Fibroblast of skin of left biceps (primary cell): ENCODE measurements around the gene CEP131.

Experiments used
- DNase-seq, 2 experiments: peaks; one replicate each; pipeline ENCODE4 v3.0.0-alpha.2; 2013; ENCODE audit warnings: low read depth in 2 of 2

The CEP131 gene

DNA sequence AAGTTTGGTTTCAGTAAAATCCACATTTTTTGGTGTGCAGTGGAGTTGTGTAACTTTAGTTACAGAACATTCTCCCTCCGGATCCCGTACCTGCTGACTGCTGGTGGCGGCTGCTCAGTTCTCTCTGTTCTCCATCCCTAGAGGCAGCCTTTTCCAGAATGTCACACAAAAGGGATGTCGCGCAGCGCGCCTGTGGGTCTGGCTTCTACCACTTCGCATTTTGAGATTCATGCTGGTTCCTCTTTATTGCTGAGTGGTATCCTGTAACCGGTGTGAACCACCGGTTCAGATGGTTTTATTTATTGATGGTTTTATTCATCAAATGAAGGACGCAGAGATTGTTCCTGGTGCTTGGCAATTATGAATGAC lies 981 bp upstream of the CEP131 start:
- DNase-seq = no peak

DNA sequence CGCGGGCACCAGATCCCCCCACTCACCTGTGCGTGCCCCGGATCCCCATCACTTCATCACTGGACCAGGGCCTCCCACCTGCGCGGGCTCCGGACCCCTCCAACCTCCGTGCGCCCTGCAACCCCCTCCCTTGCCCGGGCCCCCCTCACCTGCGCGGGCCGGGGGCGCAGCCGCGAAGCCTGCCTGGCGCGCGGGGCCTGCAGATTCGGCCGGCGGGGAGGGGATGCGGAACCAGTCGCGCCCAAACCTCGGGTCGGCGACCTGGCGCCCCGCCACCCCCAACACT lies 202 bp downstream of the CEP131 start:
- no peak for DNase-seq

DNA sequence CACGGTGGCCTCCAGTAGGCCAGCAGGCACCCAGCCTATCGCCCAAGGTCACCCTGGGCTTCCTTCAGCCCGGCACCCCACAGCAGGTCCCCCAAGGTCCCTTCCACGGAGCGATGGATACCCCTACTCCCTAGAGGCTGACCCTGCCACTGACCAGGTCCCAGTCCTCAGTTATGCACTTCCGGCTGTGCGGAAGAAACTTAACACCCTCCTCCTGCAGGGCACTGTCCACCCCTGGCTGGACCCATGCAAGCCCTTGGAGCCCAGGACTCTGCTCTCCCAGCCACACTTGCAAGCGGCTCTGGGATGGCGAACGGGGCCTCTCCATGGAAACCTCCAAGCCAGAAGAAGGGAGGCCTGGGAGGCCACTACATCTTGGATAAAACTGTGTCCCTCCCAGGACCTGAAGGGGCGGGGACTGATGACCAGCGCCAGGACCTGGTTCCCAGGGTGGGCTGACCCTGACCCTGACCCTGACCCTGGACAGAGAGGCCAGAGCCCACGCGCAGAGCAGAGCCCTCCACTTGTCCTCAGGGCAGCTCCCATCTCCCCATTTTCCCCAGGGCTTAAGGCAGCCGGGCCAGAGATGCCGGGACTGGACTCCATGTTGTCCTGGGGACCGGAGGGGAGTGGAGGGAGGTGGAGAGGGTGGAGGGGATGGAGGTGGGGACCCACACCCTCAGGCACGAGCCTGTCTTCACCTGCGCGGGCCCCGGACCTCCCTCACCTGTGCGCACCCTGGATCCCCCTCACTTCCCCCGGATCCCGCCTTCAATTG lies 734 bp downstream of the CEP131 start:
- DNase-seq = no peak

GRCh38 chr17:81221371-81221841 lies 1.4 kb downstream of the CEP131 start:
- no peak for DNase-seq

DNA sequence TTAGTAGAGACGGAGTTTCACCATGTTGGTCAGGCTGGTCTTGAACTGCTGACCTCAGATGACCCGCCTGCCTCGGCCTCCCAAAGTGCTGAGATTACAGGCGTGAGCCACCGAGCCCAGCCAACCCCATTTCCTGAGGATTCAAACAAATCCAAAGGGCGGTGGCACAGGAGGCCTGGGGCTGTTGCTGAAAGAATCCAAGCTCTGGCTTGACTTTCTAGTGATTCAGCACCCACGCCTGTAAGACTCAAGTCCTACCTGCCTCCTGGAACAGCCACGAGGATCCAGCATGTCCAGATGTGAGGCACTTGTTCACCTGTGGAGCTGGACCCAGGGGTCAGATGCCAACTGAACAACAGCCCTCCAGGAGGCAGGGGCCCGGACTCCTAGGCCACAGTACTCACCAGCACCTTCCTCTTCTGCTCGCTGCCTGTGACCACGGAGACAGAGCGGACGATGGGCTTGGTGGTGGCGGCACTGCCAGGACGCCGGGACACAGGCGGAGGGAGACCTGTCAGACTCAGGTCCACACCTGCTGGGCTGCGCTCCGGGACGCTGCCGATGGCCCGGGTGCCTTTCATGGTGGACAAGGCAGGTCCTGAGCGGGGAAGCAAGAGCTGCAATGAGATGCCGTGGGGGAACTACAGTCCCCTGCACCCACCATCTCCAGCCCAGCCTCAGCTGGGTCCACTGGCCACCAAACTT lies 3.1 kb downstream of the CEP131 start:
- DNase-seq = no peak

- DNase-seq = no peak
These were observed 3.8 kb downstream of the CEP131 start for GRCh38 chr17:81218991-81219390.

DNA sequence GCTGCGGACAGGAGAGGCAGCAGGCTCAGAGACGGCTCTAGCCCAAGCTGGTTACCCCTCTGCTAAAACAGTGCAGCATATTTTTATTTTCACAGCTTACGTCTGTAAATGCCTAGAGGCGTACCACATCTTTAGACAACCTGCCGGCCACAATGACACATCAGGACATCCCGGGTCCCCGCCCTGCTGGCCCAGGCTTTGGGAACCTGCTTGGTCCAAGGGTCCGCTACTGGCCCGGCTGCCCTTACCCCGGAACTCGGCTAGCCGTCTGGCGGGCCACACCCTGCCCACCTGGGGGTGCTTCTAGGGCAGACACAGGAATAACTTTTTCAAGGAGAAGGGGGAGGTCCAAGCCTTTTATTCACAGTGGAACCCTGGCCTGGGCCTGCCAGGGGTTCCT lies 4.3 kb downstream of the CEP131 start:
- DNase-seq = no peak

GRCh38 chr17:81217491-81217890 lies 5.3 kb downstream of the CEP131 start:
- no peak for DNase-seq

- no peak for DNase-seq
These were observed 8.8 kb downstream of the CEP131 start for GRCh38 chr17:81213978-81214377.

GRCh38 chr17:81212365-81212764 lies 10.4 kb downstream of the CEP131 start:
- no peak for DNase-seq

- no peak for DNase-seq
These were observed 11.9 kb downstream of the CEP131 start for GRCh38 chr17:81210868-81211267.

DNA sequence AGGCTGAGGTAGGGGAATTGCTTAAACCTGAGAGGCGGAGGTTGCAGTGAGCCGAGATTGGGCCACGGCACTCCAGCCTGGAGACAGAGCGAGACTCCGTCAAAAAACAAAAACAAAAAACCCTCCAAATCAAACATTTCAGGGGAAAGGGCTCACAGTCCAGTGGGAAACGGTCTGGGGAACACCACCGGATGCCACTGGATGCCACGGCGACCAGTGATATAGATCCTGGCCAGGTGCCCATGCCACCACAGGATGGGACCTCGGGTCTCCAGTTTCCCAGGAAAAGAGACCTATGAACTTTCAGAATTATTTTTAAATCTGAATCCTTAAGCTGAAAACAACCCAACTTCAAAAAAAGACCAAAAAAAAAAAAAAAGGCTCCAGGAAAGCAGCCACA lies 12.3 kb downstream of the CEP131 start:
- no peak for DNase-seq

- DNase-seq = no peak
These were observed 13.6 kb downstream of the CEP131 start for GRCh38 chr17:81209141-81209540.

DNA sequence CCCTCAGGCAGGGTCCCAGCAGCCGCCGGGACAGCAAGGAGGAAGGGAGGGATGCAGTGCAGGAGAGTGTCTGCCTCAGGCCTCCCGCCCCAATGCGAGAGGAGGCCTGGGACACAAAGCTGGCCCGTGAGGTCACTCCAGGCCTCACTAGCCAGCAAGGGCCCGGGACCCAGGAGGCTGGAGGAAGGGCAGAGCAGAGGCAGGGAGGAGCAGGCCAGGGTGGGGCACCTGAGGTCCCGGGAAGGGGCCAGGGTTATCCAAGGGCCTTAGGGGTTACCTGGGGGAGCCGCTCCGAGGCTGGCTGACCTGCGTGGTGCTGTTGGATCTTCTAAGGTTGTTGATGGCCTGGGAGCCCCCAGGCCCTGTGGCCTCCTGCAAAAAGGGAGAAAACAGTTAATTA lies 14.1 kb downstream of the CEP131 start:
- DNase-seq = no peak

GRCh38 chr17:81207610-81208581 lies 14.9 kb downstream of the CEP131 start:
- no peak for DNase-seq

DNA sequence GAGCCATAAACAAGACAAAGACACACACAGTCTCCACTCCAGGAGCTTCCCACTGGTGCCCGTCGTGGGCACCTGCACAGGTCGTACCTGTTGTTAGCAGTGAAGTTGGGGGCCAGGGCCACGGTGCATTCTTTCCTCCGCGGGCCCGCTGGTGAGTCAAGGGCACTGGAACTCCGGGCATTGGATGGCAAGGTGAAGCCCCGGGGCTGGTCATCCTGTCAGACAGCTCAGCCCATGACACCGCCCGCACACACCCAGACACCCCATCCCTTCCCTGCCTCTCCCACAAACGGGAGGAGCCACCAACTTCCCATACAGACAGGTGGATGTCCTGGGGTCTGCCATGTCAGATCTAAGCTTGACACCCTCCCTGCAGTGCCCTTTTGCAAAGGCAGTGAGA lies 16.1 kb downstream of the CEP131 start:
- DNase-seq = no peak

- no peak for DNase-seq
These were observed 16.6 kb downstream of the CEP131 start for GRCh38 chr17:81206166-81206565.

DNA sequence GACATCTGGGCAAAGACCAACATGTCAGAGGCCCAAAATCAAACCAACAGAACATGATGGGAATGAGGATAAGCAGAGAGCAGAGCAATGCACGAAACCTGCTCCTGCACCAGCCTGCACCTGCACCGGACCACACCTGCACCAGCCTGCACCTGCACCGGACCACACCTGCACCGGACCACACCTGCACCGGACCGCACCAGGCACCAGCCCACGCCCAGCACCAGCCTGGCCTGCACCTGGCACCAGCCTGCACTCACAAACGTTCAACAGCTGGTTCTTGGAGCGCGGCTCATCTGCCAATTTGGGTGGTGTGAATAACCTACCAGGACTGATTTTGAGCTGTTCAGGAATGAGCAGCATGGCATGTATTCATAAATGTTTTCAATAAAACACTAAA lies 18.2 kb downstream of the CEP131 start:
- DNase-seq = no peak

- DNase-seq = no peak
These were observed 19.6 kb downstream of the CEP131 start for GRCh38 chr17:81203136-81203535.

DNA sequence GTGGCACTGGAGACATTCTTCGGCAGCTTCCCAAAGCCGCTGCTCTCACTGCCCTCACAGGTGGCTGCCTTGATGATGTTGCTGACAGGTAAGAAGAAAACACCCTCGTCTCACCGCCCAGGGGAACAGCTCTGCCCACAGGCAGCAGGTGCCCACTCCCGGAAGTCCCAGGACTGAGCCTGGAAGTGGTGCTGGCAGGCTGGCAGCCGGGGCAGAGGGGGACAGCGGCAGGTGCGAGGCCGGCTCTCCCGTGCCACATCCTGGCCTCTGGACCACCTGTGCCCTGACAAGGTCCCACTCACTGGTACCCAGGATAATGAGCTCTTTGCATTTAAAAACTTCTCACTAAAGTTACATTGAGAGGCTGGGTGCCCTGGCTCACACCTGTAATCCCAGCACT lies 20.4 kb downstream of the CEP131 start:
- no peak for DNase-seq

GRCh38 chr17:81200695-81201580 lies 21.8 kb downstream of the CEP131 start:
- DNase-seq = peak; percentile 8 to 14
